SK-N-MC (cell line): ENCODE results near the gene CPOX.
"Not testable (repeated sequence)": the region's sequence is repeated elsewhere in the genome, so short reads cannot be mapped to it uniquely, and the experiment has no call there.

Experiments used
- DNase-seq: peaks from one replicate; pipeline ENCODE4 v3.0.0-alpha.2; 2011; ENCODE audit warnings: low read depth, low spot score
- H3K27ac ChIP-seq: fragments of 200-600 bp; sonication (generic); 2 replicates; pipeline ENCODE4 v1.5.1; 2016; ENCODE audit warnings: mixed run types
- H3K36me3 ChIP-seq: fragments of 200-600 bp; sonication (generic); 2 replicates; pipeline ENCODE4 v1.6.1; 2017; ENCODE audit warnings: antibody characterized with exemption, low read length, mixed read lengths; ENCODE audit not compliant: insufficient read depth
- H3K4me3 ChIP-seq: fragments of 200-600 bp; sonication (generic); 2 replicates; pipeline ENCODE4 v1.5.1; 2016
- H3K9ac ChIP-seq: fragments of 200-600 bp; sonication (generic); 2 replicates; pipeline ENCODE4 v1.8.0; 2017; ENCODE audit warnings: mixed run types, mixed read lengths; ENCODE audit not compliant: insufficient read length
- H3K9me3 ChIP-seq: fragments of 200-600 bp; sonication (generic); 2 replicates; pipeline ENCODE4 v1.6.1; 2017; ENCODE audit warnings: low read depth, mild to moderate bottlenecking, antibody characterized with exemption, low read length, moderate library complexity, mixed read lengths
- EZH2 ChIP-seq: fragments of 200-600 bp; sonication (generic); IDR thresholded peaks from one replicate; pipeline ENCODE4 v1.6.1; 2017; ENCODE audit warnings: antibody characterized with exemption
- FOXP2 ChIP-seq: optimal IDR thresholded peaks from 2 replicates; pipeline ENCODE3; 2011; ENCODE audit warnings: mild to moderate bottlenecking, moderate library complexity; ENCODE audit not compliant: insufficient read depth; ENCODE audit errors: extremely low read length, control extremely low read depth
- POLR2AphosphoS5 ChIP-seq: IDR thresholded peaks from 2 replicates; pipeline ENCODE4 v1.6.1; 2012; ENCODE audit warnings: mild to moderate bottlenecking, low read depth, low read length, borderline replicate concordance

Gene CPOX

GRCh38 chr3:98593046-98593936 is at the start of gene CPOX:
Gene CPOX (minus strand): TSS chr3:98593611. CDS start chr3:98593504, 107 bp downstream.
- Histone ChIP-seq H3K4me3 (peak within 1 kb of the TSS; percentile 92), H3K27ac (no peak within 1 kb of the TSS), H3K36me3 (peaks cover 12% of the 10 kb centered on the region; the same call in 1 of the 2 replicates), H3K9me3 (no peaks in the 10 kb centered on the region), H3K9ac (peak within 1 kb of the TSS; percentile 73)
- DNase-seq = no peak
- TF ChIP-seq POLR2AphosphoS5 (peak; percentile 84), EZH2 (no peak)

GRCh38 chr3:98642769-98643168 is 49.4 kb upstream of the CPOX start:
- H3K9ac ChIP-seq, H3K4me3 ChIP-seq, H3K9me3 ChIP-seq, H3K27ac ChIP-seq, H3K36me3 ChIP-seq, DNase-seq: not testable (repeated sequence)

GRCh38 chr3:98641756-98642155 is 48.3 kb upstream of the CPOX start:
- not testable (repeated sequence) for H3K9ac ChIP-seq, H3K27ac ChIP-seq, H3K4me3 ChIP-seq, H3K36me3 ChIP-seq, H3K9me3 ChIP-seq, DNase-seq

- not testable (repeated sequence) for H3K27ac ChIP-seq, H3K9me3 ChIP-seq, H3K36me3 ChIP-seq, DNase-seq, H3K4me3 ChIP-seq, H3K9ac ChIP-seq
These were observed 45.1 kb upstream of the CPOX start for GRCh38 chr3:98638515-98638914.

GRCh38 chr3:98630416-98630815 is 37.0 kb upstream of the CPOX start:
- TF ChIP-seq POLR2AphosphoS5 (no peak), FOXP2 (no peak), EZH2 (no peak)
- Histone ChIP-seq H3K27ac (no peak overlapping the region), H3K9ac (no peak overlapping the region), H3K36me3 (no peaks in the 10 kb centered on the region), H3K4me3 (no peak overlapping the region), H3K9me3 (no peaks in the 10 kb centered on the region)
- no peak for DNase-seq

GRCh38 chr3:98628317-98628716 is 34.9 kb upstream of the CPOX start:
- H3K9me3 ChIP-seq = no peaks in the 10 kb centered on the region
- no peak for DNase-seq
- TF ChIP-seq EZH2 (no peak), FOXP2 (no peak), POLR2AphosphoS5 (no peak)

GRCh38 chr3:98626151-98626550 is 32.7 kb upstream of the CPOX start:
- Histone ChIP-seq H3K9me3 (no peaks in the 10 kb centered on the region), H3K4me3 (no peak overlapping the region), H3K9ac (no peak overlapping the region), H3K36me3 (no peaks in the 10 kb centered on the region), H3K27ac (no peak overlapping the region)
- TF ChIP-seq EZH2 = no peak
- TF ChIP-seq FOXP2 = no peak
- TF ChIP-seq POLR2AphosphoS5 = no peak
- no peak for DNase-seq

More at GRCh38 chr3:98628317-98628716, 34.9 kb upstream of the CPOX start:
- H3K27ac ChIP-seq = no peak overlapping the region
- no peaks in the 10 kb centered on the region for H3K36me3 ChIP-seq
- H3K9ac ChIP-seq = no peak overlapping the region
- H3K4me3 ChIP-seq = no peak overlapping the region

GRCh38 chr3:98623572-98624280 is 30.3 kb upstream of the CPOX start:
- no peaks in the 10 kb centered on the region for H3K9me3 ChIP-seq
- TF ChIP-seq POLR2AphosphoS5 = no peak
- no peak for TF ChIP-seq FOXP2
- no peak for TF ChIP-seq EZH2
- H3K9ac ChIP-seq = no peak overlapping the region
- no peaks in the 10 kb centered on the region for H3K36me3 ChIP-seq
- no peak for DNase-seq
- H3K4me3 ChIP-seq = no peak overlapping the region
- H3K27ac ChIP-seq = no peak overlapping the region

GRCh38 chr3:98617841-98618240 is 24.4 kb upstream of the CPOX start:
- H3K27ac ChIP-seq = no peak overlapping the region
- H3K4me3 ChIP-seq = no peak overlapping the region
- no peaks in the 10 kb centered on the region for H3K36me3 ChIP-seq
- DNase-seq = no peak
- TF ChIP-seq POLR2AphosphoS5 = no peak
- H3K9ac ChIP-seq = no peak overlapping the region
- H3K9me3 ChIP-seq = no peaks in the 10 kb centered on the region
